GM19238 (cell line): ENCODE data around the gene AQP3.
"Not testable (repeated sequence)": the region's sequence is repeated elsewhere in the genome, so short reads cannot be mapped to it uniquely, and the experiment has no call there.

ENCODE experiments used
- DNase-seq: peaks from one replicate; pipeline ENCODE4 v3.0.0; 2011; ENCODE audit warnings: low spot score; ENCODE audit not compliant: insufficient read length

AQP3 gene

DNA sequence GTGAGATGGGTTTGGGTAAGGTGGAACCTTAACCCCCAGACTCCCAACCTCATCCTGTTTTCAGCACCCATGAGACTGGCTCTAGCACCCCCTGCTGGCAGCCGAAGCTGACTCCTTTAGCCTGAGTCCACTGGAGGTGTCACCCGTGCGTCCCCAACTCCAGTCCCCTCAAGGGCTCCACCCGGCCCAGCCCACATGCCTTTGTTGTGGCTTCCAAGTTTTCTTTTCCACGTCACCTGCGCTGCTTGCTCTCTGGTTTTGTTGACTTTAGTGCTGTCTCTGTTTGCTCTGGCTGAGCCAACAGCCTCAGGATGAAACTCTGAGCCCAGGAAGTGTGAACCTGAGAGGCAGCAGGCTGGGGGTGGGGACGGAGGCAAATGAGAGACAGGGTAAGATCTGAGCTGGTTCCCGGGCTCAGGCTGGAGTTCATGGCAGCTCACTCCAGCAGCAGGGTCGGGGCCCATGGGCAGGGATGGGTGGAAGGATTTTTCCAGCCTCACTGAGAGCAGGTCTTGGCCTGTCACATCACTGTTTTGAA lies 31.8 kb downstream of the AQP3 start:
- peak; percentile 54 for DNase-seq

DNA sequence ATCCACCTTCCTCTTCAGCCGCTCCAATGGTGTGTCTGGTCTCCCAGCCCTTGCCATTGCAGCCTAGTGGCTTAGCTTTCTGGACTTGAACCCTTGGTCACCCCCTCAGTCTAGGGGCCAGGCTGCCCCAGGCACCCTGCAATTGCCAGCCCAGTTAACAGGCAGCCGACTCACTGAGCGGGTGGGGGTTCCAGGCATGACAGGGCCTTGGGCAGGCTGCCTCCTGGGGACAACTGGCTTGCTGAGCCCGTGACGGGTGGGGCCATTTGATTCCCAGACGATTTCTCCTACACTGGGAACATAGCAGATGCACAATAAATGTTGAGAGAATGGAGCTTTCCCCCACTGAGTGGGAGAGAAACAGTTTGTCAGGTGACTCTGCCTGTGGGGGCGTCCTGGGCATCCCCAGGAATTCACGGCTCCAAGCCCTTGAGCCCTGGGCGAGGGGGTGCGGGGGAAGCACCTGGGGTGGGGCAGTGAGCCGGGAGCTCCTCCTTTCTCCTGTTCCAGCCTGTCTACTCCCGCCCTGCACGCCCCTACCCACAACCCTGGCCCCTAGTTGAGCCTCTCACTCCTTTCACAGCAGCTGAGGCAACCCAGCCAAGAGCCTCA lies 32.4 kb downstream of the AQP3 start:
- no peak for DNase-seq

DNA sequence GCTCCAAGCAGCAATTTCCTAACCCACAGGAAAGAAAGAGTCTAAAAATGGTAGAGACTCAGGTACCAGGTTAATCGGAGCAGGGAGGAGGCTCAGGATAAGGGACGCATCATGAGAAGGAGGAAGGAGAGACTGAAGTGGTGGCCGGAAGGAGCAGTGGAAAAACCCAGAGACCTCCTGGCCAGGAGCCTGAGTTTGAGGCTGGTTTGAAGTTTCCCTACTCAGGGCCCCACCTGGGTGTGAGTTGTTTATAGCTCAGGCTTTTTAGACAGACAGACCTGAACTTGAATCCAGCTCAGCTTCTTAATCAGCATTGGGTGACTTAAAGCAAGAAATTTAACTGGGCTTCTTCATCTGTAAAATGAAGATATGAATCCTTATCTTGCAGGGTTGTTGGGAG lies 33.1 kb downstream of the AQP3 start:
- DNase-seq = no peak

DNA sequence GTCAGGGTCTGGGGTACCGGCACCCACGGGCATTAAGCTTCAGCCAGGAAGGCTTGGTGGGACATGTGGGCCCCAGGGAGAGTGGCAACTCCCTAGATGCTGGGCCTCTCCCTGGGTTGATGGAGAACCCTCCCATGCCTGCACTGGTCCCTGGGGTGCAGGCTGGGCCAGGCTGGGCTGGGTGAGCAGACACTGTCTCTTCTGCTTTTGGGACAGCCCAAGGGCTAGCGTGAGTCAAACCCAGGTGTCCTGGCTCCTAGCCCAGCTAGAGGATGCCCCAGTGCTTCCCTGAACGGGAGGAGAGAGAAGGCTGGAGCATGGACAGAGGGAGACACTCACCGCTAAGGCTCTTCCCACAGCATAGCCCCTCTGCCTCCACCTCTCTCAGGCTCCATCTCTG lies 39.3 kb downstream of the AQP3 start:
- no peak for DNase-seq

DNA sequence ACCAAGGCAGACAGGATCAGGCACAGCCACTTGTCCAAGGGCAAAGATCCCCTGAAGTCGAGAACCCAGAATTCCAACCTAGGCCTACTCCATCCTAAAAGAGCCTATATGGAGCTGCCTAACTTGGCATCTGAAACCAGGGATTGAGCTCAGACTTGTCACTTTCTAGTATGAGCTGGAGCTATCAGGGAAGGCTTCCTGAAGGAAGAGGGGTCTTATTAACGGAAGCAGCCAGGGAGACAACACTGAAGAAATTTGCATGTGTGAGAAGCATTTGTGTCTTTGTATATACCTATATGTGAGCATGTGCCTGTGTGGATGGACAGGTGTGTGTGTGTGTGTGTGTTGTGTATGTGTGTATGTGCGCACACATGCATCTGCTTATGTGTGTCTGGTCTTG lies 40.3 kb downstream of the AQP3 start:
- DNase-seq = no peak

DNA sequence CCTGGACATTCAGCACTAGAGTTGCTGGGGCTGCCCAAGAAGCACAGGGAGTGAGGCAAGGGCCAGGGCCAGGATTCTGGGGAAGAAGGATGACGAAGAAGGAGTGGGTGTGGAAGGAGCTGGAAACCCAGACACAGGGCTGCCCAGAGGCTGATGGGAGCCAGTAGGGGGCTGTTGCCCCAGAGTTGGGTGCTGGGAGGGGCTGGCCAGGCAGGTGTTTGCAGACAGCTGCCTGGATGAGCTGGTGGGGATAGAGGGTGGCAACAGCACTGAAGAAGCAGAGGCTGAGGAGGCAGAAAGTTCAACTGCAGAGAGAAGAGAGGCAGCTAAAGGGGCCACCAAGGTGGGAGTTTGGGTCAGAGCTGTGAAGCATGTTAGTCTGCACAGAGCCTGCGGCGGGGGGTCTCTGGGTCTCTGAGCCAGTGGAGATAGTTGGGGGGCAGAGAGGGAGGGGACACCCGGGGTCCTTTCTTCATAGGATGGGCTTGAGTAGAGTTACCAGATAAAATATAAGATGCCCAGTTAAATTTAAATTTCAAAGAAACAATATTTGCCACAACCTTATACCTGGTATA lies 42.5 kb downstream of the AQP3 start:
- DNase-seq = no peak

DNA sequence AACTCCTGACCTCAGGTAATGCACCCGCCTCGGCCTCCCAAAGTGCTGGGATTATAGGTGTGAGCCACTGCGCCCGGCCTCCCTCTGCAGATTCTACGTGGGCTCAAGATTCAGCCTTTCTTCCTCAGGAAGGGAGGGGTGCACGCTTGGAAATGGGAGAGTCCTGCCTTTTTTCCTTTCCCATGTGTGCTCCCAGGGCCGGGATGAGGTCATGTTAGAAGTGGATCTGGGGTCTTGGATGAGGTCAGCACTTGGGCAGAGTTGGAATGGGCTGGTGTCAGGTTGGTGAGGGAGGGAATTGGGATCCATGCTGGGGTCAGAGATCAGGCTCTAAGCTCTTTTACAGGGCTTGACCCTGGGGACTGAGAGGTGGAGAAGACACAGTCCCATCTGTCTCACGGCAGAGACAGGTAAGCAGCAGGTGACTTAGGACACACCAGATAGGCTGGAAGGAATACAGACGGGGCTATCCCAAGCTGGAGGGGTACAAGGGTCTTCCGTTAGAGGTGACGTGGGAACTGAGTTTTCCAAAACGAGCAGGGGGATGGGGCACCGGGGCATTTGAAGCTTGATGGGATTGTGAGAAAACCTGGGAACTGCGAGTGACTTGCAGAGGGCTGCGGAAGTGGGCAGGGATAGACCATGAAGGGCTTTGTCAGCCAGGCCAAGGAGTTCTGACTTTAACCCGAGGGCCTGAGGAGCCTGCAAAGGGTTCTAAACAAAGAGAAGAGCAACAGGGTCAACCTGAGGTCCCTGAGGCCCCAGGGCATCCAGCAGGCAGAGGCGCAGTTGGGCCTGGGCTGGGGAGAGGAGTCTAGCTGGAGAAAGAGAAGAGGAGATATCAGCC lies 43.2 kb downstream of the AQP3 start:
- DNase-seq = no peak

DNA sequence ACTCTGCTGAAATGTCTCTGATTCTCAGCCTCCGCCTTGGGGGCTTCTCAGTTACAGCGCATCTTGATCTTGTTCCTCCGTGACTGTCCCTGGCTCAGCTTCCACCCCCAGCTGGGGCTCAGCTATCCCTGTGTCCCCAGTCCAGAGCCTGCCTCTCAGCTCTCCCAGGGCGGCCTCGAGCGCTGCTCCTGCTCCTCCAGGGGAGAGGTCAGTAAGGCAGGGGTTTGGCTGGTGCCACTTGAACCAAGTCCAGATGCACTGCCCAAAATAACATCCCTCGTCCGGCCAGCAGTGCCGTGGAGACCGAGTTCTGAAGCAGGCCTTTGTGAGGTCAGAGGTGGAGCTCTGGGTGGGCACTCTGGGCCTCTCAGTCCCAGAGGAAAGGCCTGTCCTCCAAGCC lies 45.0 kb downstream of the AQP3 start, which contains the start of gene AQP7:
AQP7 (minus strand) TSS at position 198 of the 400 bp plus-strand sequence. CDS start 1,306 bp downstream, outside the sequence.
- DNase-seq = not testable (repeated sequence)

DNA sequence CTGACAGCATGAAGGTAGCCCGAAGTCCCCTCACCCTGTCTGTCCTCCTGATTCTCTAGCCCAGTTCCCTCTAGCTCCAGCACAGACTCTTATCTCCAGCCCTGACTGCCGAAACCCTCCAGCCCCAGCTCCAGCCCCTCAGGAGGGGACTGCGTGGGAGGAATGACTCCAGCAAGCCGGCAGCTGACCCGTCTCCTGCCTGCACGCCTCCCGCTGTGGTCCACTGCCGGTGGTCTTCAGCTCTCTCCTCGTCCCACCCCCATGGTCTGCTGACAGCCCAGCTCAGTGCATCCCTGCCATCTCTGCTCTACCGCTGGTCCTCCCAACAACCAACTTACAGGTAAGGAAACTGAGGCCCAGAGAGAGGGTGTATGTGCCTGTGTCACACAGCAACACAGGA lies 45.6 kb downstream of the AQP3 start:
- DNase-seq = not testable (repeated sequence)

DNA sequence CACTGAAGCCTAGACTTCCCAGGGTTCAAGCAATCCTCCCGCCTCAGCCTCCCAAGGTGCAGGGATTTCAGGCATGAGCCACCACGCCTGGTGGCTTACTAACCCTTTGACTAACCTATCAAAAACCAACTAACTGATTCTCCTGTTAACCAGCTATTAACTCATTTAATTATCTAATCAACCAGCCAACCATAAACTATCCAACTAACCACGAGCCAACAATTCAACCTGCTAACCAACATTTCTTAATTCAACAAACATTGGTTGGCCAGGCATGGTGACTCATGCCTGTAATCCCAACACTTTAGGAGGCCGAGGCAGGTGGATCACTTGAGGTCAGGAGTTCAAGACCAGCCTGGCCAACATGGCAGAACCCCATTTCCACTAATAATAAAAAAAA lies 48.3 kb downstream of the AQP3 start:
- not testable (repeated sequence) for DNase-seq

DNA sequence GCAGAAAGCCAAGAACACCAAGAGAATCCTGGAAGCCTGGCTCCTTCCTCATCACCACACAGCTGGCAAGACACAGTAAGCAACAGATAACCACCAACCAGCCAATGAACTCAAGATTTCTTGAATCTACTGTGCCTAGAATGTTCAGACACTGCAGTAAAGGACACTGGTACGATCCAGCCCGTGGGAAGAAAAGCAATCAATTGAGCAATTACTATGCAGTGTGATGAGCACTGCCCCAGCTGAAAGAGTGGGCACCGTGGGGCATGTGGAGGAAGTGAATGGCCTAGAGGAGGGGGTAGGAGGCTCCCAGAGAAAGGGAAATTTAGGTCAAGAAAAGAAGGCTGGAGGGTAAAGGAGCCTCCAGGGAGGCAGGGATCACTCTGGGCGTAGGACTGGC lies 49.6 kb downstream of the AQP3 start:
- DNase-seq = not testable (repeated sequence)

DNA sequence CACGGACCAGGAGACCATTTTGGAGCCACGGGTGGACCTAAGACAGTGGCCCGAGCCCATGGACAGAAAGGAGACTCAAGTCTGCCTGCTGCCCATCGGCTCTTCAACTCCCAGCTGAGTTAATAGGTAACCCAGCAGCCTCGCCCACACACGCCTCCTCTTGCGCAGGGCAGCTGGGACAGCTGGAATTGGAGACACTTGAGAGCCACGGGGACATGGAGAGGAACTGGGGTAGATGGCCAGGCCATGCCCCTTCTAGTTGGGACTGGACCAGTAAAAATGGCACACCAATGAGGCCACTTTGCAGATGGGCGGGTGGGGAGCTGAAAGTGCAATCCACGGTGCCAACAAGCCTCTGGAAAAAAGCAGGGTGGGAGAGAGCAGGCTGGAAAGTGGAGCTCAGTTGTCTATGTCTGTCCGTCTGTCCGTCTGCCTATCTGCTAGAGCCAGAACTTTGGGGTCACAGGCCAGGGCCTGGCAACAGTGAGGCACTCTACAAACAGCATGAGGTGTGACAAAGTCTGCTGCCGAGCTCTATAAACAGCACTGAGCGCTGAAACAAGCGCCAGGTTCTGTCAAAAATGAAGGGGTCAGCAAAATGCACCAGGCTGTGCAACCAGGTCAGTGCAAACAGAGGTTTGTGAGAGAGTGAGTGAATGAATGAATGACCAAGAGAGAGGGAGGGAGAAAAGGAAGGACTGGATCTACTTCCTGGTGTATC lies 52.1 kb downstream of the AQP3 start:
- not testable (repeated sequence) for DNase-seq

DNA sequence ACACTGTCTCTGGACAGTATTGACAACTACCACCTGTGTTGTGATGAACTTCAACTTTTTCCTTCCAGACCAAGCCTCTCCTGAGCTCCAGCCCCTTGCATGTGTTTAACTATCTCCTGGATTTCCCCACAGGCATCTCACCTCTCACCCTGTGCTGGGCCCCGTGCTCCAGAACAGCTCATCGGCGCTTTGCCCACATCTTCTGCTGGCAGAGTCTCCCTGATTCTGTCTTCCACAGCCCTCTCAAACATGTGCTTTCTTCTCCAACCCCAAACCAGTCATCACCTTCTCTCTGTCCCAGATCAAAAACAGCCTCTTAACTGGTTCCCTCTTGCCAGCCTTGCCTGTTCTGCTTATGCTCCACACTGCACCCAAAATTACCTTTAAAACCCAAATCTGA lies 53.4 kb downstream of the AQP3 start:
- DNase-seq = not testable (repeated sequence)

DNA sequence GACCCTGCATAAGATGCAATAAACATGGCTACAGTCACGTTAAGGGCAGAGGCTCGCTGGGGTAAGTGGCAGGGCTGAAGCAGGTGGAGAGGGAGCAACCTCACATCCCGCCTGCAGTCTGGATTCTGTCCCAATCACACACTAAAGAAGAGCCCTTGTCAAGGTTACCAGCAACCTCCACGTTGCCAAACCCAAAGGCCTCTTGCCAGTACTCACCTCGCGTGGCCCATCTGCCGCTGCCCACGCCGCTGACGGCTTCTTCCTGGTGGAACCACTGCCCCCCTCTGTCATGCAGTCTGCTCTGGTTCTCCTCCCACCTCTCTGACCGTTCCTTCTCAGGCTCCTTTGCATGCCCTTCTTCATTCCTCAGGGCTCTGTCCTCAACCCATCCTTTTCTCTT lies 53.8 kb downstream of the AQP3 start:
- DNase-seq = no peak

DNA sequence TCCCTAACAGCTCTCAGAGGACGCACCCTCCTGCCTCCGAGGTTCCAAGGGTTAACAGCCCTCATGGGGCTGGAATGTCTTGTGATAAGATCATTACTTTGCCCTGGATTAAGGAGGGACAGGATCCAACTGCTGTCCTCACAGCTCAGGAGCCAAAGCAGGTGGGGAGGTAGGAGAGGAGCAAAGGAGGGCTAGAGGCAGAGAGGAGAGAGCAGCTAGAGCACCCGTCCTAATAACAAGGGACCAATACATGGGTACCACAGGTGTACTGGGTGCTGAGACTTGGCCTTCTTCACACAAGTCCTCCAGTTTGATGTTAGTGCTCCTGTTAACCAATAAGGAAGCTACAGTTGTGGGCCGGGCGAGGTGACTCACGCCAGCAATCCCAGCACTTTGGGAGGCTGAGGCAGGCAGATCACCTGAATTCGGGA lies 54.8 kb downstream of the AQP3 start:
- not testable (repeated sequence) for DNase-seq
